SH-SY5Y (cell line): ENCODE measurements around the gene FREM1.

Source experiments
- GATA2 ChIP-seq: IDR thresholded peaks from 2 replicates; pipeline ENCODE4 v1.6.1; 2011; ENCODE audit warnings: mild to moderate bottlenecking, low read depth, low read length
- GATA3 ChIP-seq: IDR thresholded peaks from 2 replicates; pipeline ENCODE4 v1.6.1; 2011; ENCODE audit warnings: low read depth, mild to moderate bottlenecking, low read length, moderate library complexity

Gene FREM1

GRCh38 chr9:14924230-14925219 lies 14.3 kb upstream of the FREM1 start:
- TF ChIP-seq GATA3 (no peak), GATA2 (no peak)

- TF ChIP-seq GATA2: no peak
- TF ChIP-seq GATA3: no peak
These were observed 13.5 kb upstream of the FREM1 start for GRCh38 chr9:14923701-14924100.

GRCh38 chr9:14913366-14913765 lies 3.1 kb upstream of the FREM1 start:
- TF ChIP-seq GATA3 (no peak), GATA2 (no peak)

GRCh38 chr9:14912859-14913258 lies 2.6 kb upstream of the FREM1 start:
- TF ChIP-seq GATA3 (no peak), GATA2 (no peak)

- no peak for TF ChIP-seq GATA3
- TF ChIP-seq GATA2: no peak
These were observed 818 bp upstream of the FREM1 start for GRCh38 chr9:14911046-14911445.

- TF ChIP-seq GATA3 (peak; percentile 70; the same call in 1 of the 2 replicates), GATA2 (peak; percentile 49; the same call in 1 of the 2 replicates)
These were observed 647 bp downstream of the FREM1 start for GRCh38 chr9:14909601-14909960.

- TF ChIP-seq GATA3 (no peak), GATA2 (no peak)
These were observed 1.0 kb downstream of the FREM1 start for GRCh38 chr9:14909181-14909580.

- TF ChIP-seq GATA2 (no peak), GATA3 (no peak)
These were observed 1.7 kb downstream of the FREM1 start for GRCh38 chr9:14908295-14909180.

- no peak for TF ChIP-seq GATA2
- TF ChIP-seq GATA3: no peak
These were observed 2.5 kb downstream of the FREM1 start for GRCh38 chr9:14907696-14908095.

- TF ChIP-seq GATA2 (peak; percentile 72), GATA3 (no peak)
These were observed 2.9 kb downstream of the FREM1 start for GRCh38 chr9:14907360-14907685.

GRCh38 chr9:14906644-14907359 lies 3.4 kb downstream of the FREM1 start:
- TF ChIP-seq GATA2: no peak; the same call in 1 of the 2 replicates
- peak; percentile 62; the same call in 1 of the 2 replicates for TF ChIP-seq GATA3

- no peak for TF ChIP-seq GATA3
- TF ChIP-seq GATA2: no peak
These were observed 4.2 kb downstream of the FREM1 start for GRCh38 chr9:14906000-14906399.

- TF ChIP-seq GATA3 (no peak), GATA2 (no peak)
These were observed 7.2 kb downstream of the FREM1 start for GRCh38 chr9:14903040-14903439.

GRCh38 chr9:14902561-14902960 lies 7.7 kb downstream of the FREM1 start:
- TF ChIP-seq GATA3 (no peak), GATA2 (no peak)
